HepG2 (cell line): ENCODE data around the gene ISG20L2. TPM values are rescaled to one million over a fixed set of nuclear protein-coding genes. Genes with fewer than 3 reads are reported as not detected.

ENCODE experiments used
- ATAC-seq: fragments of 200-7000 bp; cut with Tn5 transposase; 3 replicates; pipeline ENCODE4 v1.9.1; 2020; ENCODE audit warnings: mild to moderate bottlenecking, moderate library complexity
- BruUV-seq: library from RNA; stranded (reverse); fragments of 400-500 nt; replicated peaks from 2 replicates; lab custom pipeline; 2021; lab: Mats Ljungman, UMichigan
- CTCF ChIA-PET: fragments of 300-600 bp; formaldehyde crosslinking; extraction: SDS; loops from one replicate; lab custom pipeline; 2021; ENCODE audit warnings: low total read pairs, inconsistent platforms, low intra/inter-chr PET ratio; lab: Yijun Ruan, JAX
- POLR2A ChIA-PET: fragments of 350-600 bp; sonication (Branson Sonifier 250); formaldehyde crosslinking; loops from one replicate; lab custom pipeline; 2020; ENCODE audit warnings: antibody characterized with exemption, inconsistent platforms; lab: Yijun Ruan, JAX
- DNase-seq: peaks from one replicate; pipeline ENCODE4 v3.0.0-alpha.2; 2015; ENCODE audit warnings: low spot score
- FAIRE-seq: peaks from 3 replicates; lab custom pipeline; 2011; peaks lifted over from hg19 to GRCh38; lab: Jason Lieb, UNC
- H2AFZ ChIP-seq: one replicate; pipeline ENCODE4 v1.6.1; 2011; ENCODE audit warnings: low read length, inconsistent platforms
- H3K27ac ChIP-seq: fragments of 300-600 bp; 3 replicates; pipeline ENCODE4 v1.8.0; 2011; ENCODE audit warnings: mixed run types, mild to moderate bottlenecking, mixed read lengths, low read length, inconsistent platforms; ENCODE audit not compliant: insufficient read depth; ENCODE audit errors: extremely low read length
- H3K27me3 ChIP-seq, 2 experiments: fragments of 200-600 bp in 1 of 2; 2 replicates in 1 of 2; 3 replicates in 1 of 2; pipeline versions ENCODE4 v1.6.0 to v1.8.0; 2011; ENCODE audit warnings: low read length in 2 of 2, mild to moderate bottlenecking in 2 of 2, moderate library complexity in 2 of 2, inconsistent platforms in 1 of 2; ENCODE audit not compliant: insufficient read depth in 2 of 2, control insufficient read depth in 1 of 2
- H3K36me3 ChIP-seq, 2 experiments: fragments of 200-600 bp in 1 of 2; replicated peaks in 1 of 2; 2 replicates in 1 of 2; 3 replicates in 1 of 2; pipeline versions ENCODE4 v1.5.1 to v1.8.0; 2011; ENCODE audit warnings: low read length in 2 of 2, inconsistent platforms in 1 of 2; ENCODE audit not compliant: insufficient read depth in 2 of 2, control insufficient read depth in 1 of 2
- H3K4me1 ChIP-seq: 2 replicates; pipeline ENCODE4 v1.5.1; 2012; ENCODE audit warnings: low read length, inconsistent platforms; ENCODE audit not compliant: insufficient read depth
- H3K4me2 ChIP-seq: 2 replicates; pipeline ENCODE4 v1.6.0; 2011; ENCODE audit warnings: low read depth, low read length, inconsistent platforms
- H3K4me3 ChIP-seq, 3 experiments: fragments of 200-600 bp in 1 of 3; sonication (generic), shearing (Covaris generic) in 1 of 3; replicated peaks in 1 of 3; 2 replicates each; pipeline ENCODE4 v1.5.1; 2011 to 2016; ENCODE audit warnings: low read length in 3 of 3, inconsistent platforms in 2 of 3, low read depth in 2 of 3, mild to moderate bottlenecking in 2 of 3, control low read depth in 1 of 3, mixed read lengths in 1 of 3; ENCODE audit not compliant: insufficient read depth in 1 of 3
- H3K79me2 ChIP-seq: one replicate; pipeline ENCODE4 v1.6.1; 2011; ENCODE audit warnings: low read length, inconsistent platforms; ENCODE audit not compliant: insufficient read depth
- H3K9ac ChIP-seq: 2 replicates; pipeline ENCODE4 v1.6.0; 2011; ENCODE audit warnings: mild to moderate bottlenecking, low read depth, low read length, inconsistent platforms; ENCODE audit not compliant: insufficient read depth
- H3K9me3 ChIP-seq: 2 replicates; pipeline ENCODE4 v1.5.1; 2012; ENCODE audit warnings: mild to moderate bottlenecking, low read length
- H4K20me1 ChIP-seq: 2 replicates; pipeline ENCODE4 v1.6.0; 2011; ENCODE audit warnings: inconsistent platforms, mild to moderate bottlenecking, low read length, moderate library complexity; ENCODE audit not compliant: insufficient read depth
- LCORL ChIP-seq, 2 experiments: fragments of 450-650 bp in 1 of 2; sonication (generic) in 1 of 2; formaldehyde crosslinking in 1 of 2; IDR thresholded peaks; 2 replicates each; pipeline versions ENCODE4 v1.5.0 to v1.6.1; 2017 to 2020; ENCODE audit warnings: antibody characterized with exemption in 1 of 2, missing genetic modification reagents in 1 of 2
- ZMYM3 ChIP-seq: sonication (generic); formaldehyde crosslinking; IDR thresholded peaks from 2 replicates; pipeline ENCODE4 v1.5.1; 2020; ENCODE audit warnings: mild to moderate bottlenecking, missing genetic modification reagents
- WGBS: methylation state at CpG from one replicate; pipeline ENCODE4 v1.1.6; 2017; ENCODE audit warnings: low lambda C conversion rate; 5-methylcytosine and 5-hydroxymethylcytosine counted together
- in situ Hi-C: cut with HindIII; loops from 2 replicates; pipeline ENCODE4 v1.10.0; 2017; ENCODE audit warnings: low pct_unique_long_range_greater_than_20kb; ENCODE audit not compliant: extremely low pct_ligation_motif_present
- intact Hi-C: fragments of 100-400 bp; cut with micrococcal nuclease; formaldehyde crosslinking; loops from one replicate; pipeline ENCODE4 v1.10.0; 2022; ENCODE audit not compliant: unreplicated experiment
- polyA plus RNA-seq, 8 experiments: library from polyadenylated mRNA; depleted of rRNA in 3 of 8; stranded (reverse) in 7 of 8; unstranded in 1 of 8; fragments of >200 nt; fragmentation: Illumina TruSeq in 4 of 8; extraction: Trizol in 4 of 8; gene quantifications; 2 replicates each; pipeline versions ENCODE4 v1.2.1 to v1.2.3, GENCODE V29; 2011 to 2016; ENCODE audit warnings: low read depth in 4 of 8, missing spikeins in 1 of 8, mixed read lengths in 1 of 8; ENCODE audit not compliant: insufficient read depth in 1 of 8
- total RNA-seq, 5 experiments: library from RNA; depleted of rRNA; stranded (reverse); fragments of >200 nt; fragmentation: Illumina TruSeq; extraction: Trizol; gene quantifications; 2 replicates each; pipeline ENCODE4 v1.2.3, GENCODE V29; 2016; ENCODE audit warnings: low read depth in 1 of 5

ISG20L2 gene
- total and polyA plus RNA-seq, 2 of the 13 experiments (the other 11 are each of a cell fraction or from before 2014, with no cell fraction given) = 19.8 to 21.3 TPM

- Histone ChIP-seq H3K9me3 (no peaks in the 10 kb centered on the region), H3K27ac (no peak overlapping the region), H3K36me3 (no peaks in the 10 kb centered on the region), H3K9ac (no peak overlapping the region), H4K20me1 (no peaks in the 10 kb centered on the region), H3K4me1 (peaks cover 40% of the 10 kb centered on the region), H3K4me2 (peak overlapping the region; percentile 98), H3K27me3 (peaks cover 14 to 46% of the 10 kb centered on the region in 2 experiments; a peak in 4 of 5 replicates), H3K79me2 (no peaks in the 10 kb centered on the region), H3K4me3 (peak overlapping the region in 1 of 3 experiments; percentile 65; a peak in 1 of 6 replicates), H2AFZ (no peak overlapping the region)
- in situ Hi-C loops (loop anchor here (5.0 to 10.0 kb wide), 3 partner anchors 37 to 235 kb away; partner anchors contain the start of genes ISG20L2, LRRC71, METTL25B and NTRK1), intact Hi-C loops (loop anchor here (1.0 kb wide), 3 partner anchors 16 to 200 kb away; no protein-coding TSS in a partner anchor)
- BruUV-seq = no TSS peak
- FAIRE-seq (no peak), ATAC-seq (no peak), DNase-seq (no peak)
- ChIA-PET POLR2A (interaction anchor here (1.0 to 2.5 kb wide), 8 partner anchors 13 to 170 kb away, joined by 3 to 22 read pairs (median 8); partner anchors contain the start of genes ISG20L2, METTL25B, NES and NTRK1), CTCF (interaction anchor here (0.7 to 4.7 kb wide), 8 partner anchors 12 to 200 kb away, joined by 3 to 119 read pairs (median 8); partner anchors contain the start of genes CRABP2, ISG20L2 and METTL25B)
- 32% methylated on average over 10 of the region's 10 CpGs for WGBS
- TF ChIP-seq ZMYM3 (CRISPR knock-in tag) (peak; percentile 80), LCORL (IDR thresholded peaks at IDR 0.05) (no peak), LCORL (CRISPR knock-in tag; IDR thresholded peaks at IDR 0.05) (no peak)
Observed at GRCh38 chr1:156689953-156690674, 38.5 kb downstream of the ISG20L2 start.
